ENCODE results near the gene EMILIN1.

EMILIN1 gene

DNA sequence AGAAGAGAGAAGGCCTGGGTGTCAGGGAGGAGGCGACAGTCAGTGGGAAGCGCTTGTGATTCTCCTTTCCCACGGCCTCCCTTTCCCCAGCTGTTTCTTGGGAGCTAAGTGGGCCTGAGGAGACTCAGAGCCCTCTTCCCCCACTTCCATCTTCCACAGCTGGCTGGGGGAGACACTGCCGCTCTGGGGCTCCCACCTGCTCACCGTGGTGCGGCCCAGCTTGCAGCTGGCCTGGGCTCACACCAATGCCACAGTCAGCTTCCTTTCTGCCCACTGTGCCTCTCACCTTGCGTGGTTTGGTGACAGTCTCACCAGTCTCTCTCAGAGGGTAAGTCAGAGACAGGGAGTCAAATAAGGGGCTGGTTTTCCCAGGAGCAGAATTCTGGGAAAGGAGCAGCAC is 38.5 kb upstream of the EMILIN1 start:
- H3K4me1 ChIP-seq, result peaks cover 29 to 49% (median 38%) of the 10 kb centered on the region in 10 experiments
- no peaks in the 10 kb centered on the region for H3K9me3 ChIP-seq (replicated peaks in 1 of 11)
- no peaks in the 10 kb centered on the region for H3K27me3 ChIP-seq
- peak overlapping the region in 1 of 11 experiments; percentile 29; a peak in 1 of 22 replicates for H3K9ac ChIP-seq
- peaks cover 67 to 85% (median 79%) of the 10 kb centered on the region in 11 experiments for H3K36me3 ChIP-seq
- H3K4me3 ChIP-seq, result no peak overlapping the region
- TF ChIP-seq Cebpa-rat (IDR thresholded peaks at IDR 0.05), result no peak
- H3K4me2 ChIP-seq, result peak overlapping the region in 4 of 11 experiments; percentile 22 to 66 (median 61); a peak in 3 of 22 replicates
- H4K20me1 ChIP-seq, result peaks cover 0 to 80% (median 20%) of the 10 kb centered on the region in 11 experiments; a peak in 12 of 22 replicates
- H3K27ac ChIP-seq, result no peak overlapping the region

DNA sequence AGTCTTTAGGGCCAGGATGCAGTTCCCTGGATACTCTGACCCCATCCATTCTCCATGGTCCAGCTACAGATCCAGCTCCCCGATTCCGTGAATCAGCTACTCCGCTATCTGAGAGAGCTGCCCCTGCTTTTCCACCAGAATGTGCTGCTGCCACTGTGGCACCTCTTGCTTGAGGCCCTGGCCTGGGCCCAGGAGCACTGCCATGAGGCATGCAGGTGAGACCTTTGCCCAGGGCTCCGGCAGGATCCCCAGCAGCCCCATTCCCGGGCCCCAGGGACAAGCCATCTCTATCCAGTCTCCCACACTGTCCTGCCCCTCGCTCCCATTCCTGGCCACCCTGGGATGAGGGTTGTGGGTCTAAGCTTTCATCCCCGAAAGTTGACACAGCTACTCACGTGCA is 38.1 kb upstream of the EMILIN1 start:
- Histone ChIP-seq H3K9ac (peak overlapping the region in 1 of 11 experiments; percentile 29; a peak in 2 of 22 replicates), H3K9me3 (replicated peaks in 1 of 11) (no peaks in the 10 kb centered on the region), H3K4me3 (no peak overlapping the region), H3K4me1 (peaks cover 28 to 45% (median 37%) of the 10 kb centered on the region in 10 experiments), H3K27me3 (no peaks in the 10 kb centered on the region), H4K20me1 (peaks cover 0 to 76% (median 20%) of the 10 kb centered on the region in 11 experiments; a peak in 12 of 22 replicates), H3K27ac (no peak overlapping the region), H3K36me3 (peaks cover 63 to 81% (median 75%) of the 10 kb centered on the region in 11 experiments), H3K4me2 (peak overlapping the region in 6 of 11 experiments; percentile 42 to 70 (median 63); a peak in 9 of 22 replicates)
- no peak for TF ChIP-seq Cebpa-rat (IDR thresholded peaks at IDR 0.05)

DNA sequence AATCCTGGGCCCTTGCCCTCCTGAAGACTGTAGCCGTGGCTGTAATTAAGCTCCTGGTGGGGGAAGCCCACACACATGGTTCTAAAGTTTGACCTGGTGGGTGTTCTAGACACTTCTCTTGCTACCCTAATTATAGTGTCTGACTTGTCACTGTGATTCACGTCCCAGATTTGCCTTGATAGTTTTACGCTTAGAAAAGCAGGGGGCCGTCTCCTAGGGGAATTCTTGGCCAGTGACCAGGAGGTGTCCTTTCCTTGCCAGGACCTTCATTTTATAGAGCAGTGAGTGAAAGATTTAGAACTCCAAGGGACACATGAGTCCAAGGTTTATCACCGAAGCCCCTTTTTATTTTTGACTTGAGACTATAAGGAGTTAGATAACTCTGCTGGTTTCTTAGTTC is 36.7 kb upstream of the EMILIN1 start:
- Histone ChIP-seq H3K9me3 (replicated peaks in 1 of 11) (no peaks in the 10 kb centered on the region), H4K20me1 (peaks cover 0 to 61% (median 10%) of the 10 kb centered on the region in 11 experiments; a peak in 12 of 22 replicates), H3K27ac (peak overlapping the region in 6 of 11 experiments; percentile 17 to 40 (median 34); a peak in 8 of 22 replicates), H3K4me1 (peaks cover 26 to 41% (median 34%) of the 10 kb centered on the region in 10 experiments), H3K36me3 (peaks cover 49 to 66% (median 60%) of the 10 kb centered on the region in 11 experiments), H3K4me2 (peak overlapping the region; percentile 38 to 70 (median 54)), H3K9ac (peak overlapping the region in 4 of 11 experiments; percentile 7 to 18 (median 12); a peak in 5 of 22 replicates), H3K4me3 (no peak overlapping the region), H3K27me3 (no peaks in the 10 kb centered on the region)
- TF ChIP-seq Cebpa-rat (IDR thresholded peaks at IDR 0.05), result no peak

DNA sequence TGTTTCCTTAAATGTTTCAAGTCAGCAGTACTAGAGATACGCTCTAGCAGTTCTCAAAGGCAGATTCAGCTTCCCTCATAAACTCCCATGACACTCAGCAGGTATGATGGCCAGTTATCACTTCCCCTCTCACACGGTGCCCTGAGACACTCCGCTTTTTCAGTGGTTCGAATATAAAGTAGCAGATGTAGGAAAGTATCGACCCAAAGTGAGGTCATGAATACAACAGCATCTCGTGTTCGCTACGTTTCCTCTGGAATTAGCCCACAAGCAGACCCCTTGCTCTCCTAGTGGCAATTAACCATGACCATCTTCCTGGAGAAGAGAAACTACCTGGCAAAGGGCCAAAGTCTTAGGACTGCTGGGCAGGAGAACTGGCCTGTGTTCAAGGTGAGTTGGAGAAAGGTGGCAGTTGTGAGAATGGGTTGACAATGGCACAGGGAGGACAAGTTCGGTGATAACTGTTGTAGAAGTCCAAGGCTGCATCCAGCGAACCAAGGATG is 36.2 kb upstream of the EMILIN1 start:
- peaks cover 44 to 62% (median 56%) of the 10 kb centered on the region in 11 experiments for H3K36me3 ChIP-seq
- peaks cover 22 to 41% (median 29%) of the 10 kb centered on the region in 10 experiments for H3K4me1 ChIP-seq
- H3K9me3 ChIP-seq (replicated peaks in 1 of 11), result no peaks in the 10 kb centered on the region
- no peak overlapping the region for H3K9ac ChIP-seq
- peak overlapping the region in 4 of 11 experiments; percentile 27 to 36 (median 34); a peak in 4 of 22 replicates for H3K27ac ChIP-seq
- no peak for TF ChIP-seq Cebpa-rat (IDR thresholded peaks at IDR 0.05)
- H3K4me3 ChIP-seq, result no peak overlapping the region
- peaks cover 0 to 56% (median 10%) of the 10 kb centered on the region in 11 experiments; a peak in 12 of 22 replicates for H4K20me1 ChIP-seq
- no peaks in the 10 kb centered on the region for H3K27me3 ChIP-seq
- H3K4me2 ChIP-seq, result peak overlapping the region; percentile 38 to 70 (median 54); a peak in 20 of 22 replicates

DNA sequence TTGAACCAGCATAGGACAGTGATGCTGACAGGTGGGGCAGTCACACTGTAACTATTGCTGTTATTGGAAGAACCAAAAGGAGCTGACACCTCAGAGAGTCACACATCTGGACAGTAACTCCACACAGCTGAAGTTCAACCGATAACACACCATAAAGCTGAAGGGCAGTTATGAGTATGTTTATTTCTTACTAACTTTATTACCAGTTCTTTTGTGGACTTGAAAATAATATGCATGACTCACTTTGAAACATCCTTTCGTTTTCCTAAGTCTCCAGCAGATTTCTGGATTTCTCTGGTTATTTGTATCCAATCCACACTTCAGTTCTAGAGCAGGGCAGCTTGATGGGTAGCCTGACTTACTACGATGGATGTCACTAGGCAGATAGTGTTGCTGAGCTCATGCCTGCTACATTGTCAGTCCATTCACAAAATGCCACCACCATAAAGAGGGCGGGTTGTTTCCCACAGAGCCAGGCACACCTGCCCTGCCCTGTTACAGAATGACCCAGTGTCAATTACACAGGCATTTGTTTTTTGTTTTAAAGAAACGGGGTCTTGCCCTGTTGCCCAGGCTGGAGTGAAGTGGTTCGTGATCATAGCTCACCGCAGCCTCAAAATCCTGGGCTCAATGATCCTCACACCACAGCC is 35.3 kb upstream of the EMILIN1 start:
- no peak overlapping the region for H3K9ac ChIP-seq
- H3K4me3 ChIP-seq, result no peak overlapping the region
- H3K4me2 ChIP-seq, result no peak overlapping the region
- no peak for TF ChIP-seq Cebpa-rat (IDR thresholded peaks at IDR 0.05)
- H3K36me3 ChIP-seq, result peaks cover 35 to 53% (median 47%) of the 10 kb centered on the region in 11 experiments
- H4K20me1 ChIP-seq, result peaks cover 0 to 47% (median 7%) of the 10 kb centered on the region in 11 experiments; a peak in 12 of 22 replicates
- H3K27ac ChIP-seq, result no peak overlapping the region
- peaks cover 19 to 41% (median 27%) of the 10 kb centered on the region in 10 experiments for H3K4me1 ChIP-seq
- no peaks in the 10 kb centered on the region for H3K27me3 ChIP-seq
- H3K9me3 ChIP-seq (replicated peaks in 1 of 11), result no peaks in the 10 kb centered on the region

DNA sequence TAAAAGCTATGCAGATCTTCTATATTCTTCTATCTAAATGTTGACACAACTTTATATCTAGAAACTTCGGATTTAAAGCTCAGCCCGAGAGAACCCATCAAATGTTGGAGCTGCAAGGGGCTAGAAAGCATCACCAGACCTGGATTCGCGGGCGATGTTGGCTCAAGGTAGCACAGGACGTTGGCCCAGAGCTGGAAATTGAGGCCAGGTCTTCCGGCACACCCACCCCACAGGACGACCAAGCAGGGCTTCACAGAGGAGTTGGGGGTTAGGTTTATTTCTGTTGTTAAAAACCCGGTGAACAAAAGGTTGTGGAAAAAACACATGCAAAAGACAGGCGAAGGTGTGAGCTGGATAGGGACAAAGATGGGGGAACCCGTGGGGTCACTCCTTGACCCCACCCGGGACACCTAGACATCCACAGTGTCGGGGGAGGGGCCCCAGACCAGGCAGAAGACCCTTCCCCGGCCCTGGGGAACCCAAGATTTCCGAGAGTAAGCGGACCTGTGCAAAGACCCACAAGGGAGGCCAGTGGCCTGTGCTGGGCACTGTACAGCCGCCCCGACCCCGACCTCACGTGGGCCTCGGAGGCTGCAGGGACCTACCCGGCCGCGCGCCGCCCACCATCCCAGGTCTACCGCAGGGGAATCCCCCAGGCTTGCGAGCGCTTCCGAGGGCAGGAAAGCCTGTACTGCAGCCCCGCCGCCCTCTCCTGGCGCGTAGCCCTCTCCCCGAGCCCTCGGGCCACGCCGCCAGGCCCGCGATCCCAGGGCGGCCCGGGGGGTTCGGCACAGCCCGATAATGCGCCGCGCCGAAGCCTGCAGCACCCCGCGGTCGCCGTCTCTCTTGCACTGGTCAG is 28.8 kb upstream of the EMILIN1 start:
- TF ChIP-seq Cebpa-rat (IDR thresholded peaks at IDR 0.05), result no peak
- peak overlapping the region in 10 of 11 experiments; percentile 5 to 87 (median 72); a peak in 20 of 22 replicates for H3K27ac ChIP-seq

DNA sequence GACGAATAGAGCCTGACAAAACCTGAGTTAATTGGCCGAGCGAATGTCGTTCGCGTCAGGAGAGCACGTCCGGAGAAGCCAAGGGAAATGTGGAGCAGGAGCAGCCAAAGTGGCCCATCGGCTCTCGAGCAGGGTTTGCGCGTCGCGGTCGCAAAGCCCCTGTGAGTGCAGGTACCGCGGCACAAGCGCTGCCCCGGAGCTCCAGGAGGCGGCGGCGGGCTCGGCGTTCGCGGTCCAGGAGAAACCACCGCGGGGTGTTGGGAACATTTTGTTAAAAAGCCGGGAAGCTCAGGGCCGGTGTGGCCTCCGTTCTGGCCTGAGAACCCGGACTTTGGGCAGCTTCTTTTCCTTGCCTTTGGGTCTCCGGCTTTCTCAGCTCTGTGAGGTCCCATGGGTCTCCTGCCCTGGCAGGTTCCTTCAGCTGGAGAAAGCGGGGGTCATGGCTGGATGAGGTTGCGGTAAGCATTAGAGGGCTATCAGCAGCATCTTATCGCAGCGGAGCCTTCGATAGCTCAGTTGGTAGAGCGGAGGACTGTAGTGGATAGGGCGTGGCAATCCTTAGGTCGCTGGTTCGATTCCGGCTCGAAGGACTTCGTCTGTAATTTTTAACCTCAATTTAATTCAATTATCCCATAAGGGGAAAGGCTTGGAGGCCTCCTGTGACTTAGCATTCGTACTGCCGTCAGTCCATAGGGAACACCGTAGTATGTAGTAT is 28.0 kb upstream of the EMILIN1 start:
- no peaks in the 10 kb centered on the region for H3K9me3 ChIP-seq (replicated peaks in 1 of 11)
- no peaks in the 10 kb centered on the region; a peak in 1 of 22 replicates for H4K20me1 ChIP-seq
- peak overlapping the region; percentile 37 to 88 (median 82); a peak in 21 of 22 replicates for H3K27ac ChIP-seq
- no peak for TF ChIP-seq Cebpa-rat (IDR thresholded peaks at IDR 0.05)
- peak overlapping the region; percentile 87 to 98 (median 97) for H3K4me2 ChIP-seq
- H3K4me1 ChIP-seq, result peaks cover 23 to 28% (median 26%) of the 10 kb centered on the region in 10 experiments
- H3K4me3 ChIP-seq, result peak overlapping the region; percentile 69 to 86 (median 76)
- H3K9ac ChIP-seq, result peak overlapping the region; percentile 67 to 86 (median 81)
- no peaks in the 10 kb centered on the region for H3K27me3 ChIP-seq
- peaks cover 12 to 27% (median 22%) of the 10 kb centered on the region in 11 experiments for H3K36me3 ChIP-seq

More for the DNA sequence above, 28.8 kb upstream of the EMILIN1 start:
- Histone ChIP-seq H3K9me3 (replicated peaks in 1 of 11) (no peaks in the 10 kb centered on the region), H3K4me2 (peak overlapping the region; percentile 87 to 98 (median 97)), H3K36me3 (peaks cover 5 to 19% (median 14%) of the 10 kb centered on the region in 11 experiments; a peak in 21 of 22 replicates), H3K9ac (peak overlapping the region; percentile 67 to 86 (median 81)), H3K4me3 (peak overlapping the region; percentile 69 to 86 (median 76)), H4K20me1 (no peaks in the 10 kb centered on the region; a peak in 1 of 22 replicates), H3K4me1 (peaks cover 23 to 28% (median 26%) of the 10 kb centered on the region in 10 experiments), H3K27me3 (no peaks in the 10 kb centered on the region)
